SK-N-SH treated with all-trans-retinoic acid at 6 μM for 48 hours (cell line): ENCODE results near the gene ANKRD36B.
"Not testable (repeated sequence)": the region's sequence is repeated elsewhere in the genome, so short reads cannot be mapped to it uniquely, and the experiment has no call there.

Source experiments
- ATAC-seq: fragments of 200-7000 bp; cut with Tn5 transposase; 3 replicates; pipeline ENCODE4 v1.9.1; 2020; ENCODE audit warnings: mild to moderate bottlenecking, moderate library complexity
- BACH2 ChIP-seq: fragments of 250-450 bp; sonication (Bioruptor Pico); IDR thresholded peaks from 2 replicates; pipeline ENCODE4 v1.9.0; 2021; ENCODE audit warnings: mild to moderate bottlenecking, borderline replicate concordance
- ESRRG ChIP-seq: fragments of 250-450 bp; sonication (Bioruptor Pico); IDR thresholded peaks from 2 replicates; pipeline ENCODE4 v1.6.1; 2021; ENCODE audit warnings: mild to moderate bottlenecking
- GLIS3 ChIP-seq: fragments of 250-450 bp; sonication (Bioruptor Pico); IDR thresholded peaks from 2 replicates; pipeline ENCODE4 v1.5.0; 2020; ENCODE audit warnings: mild to moderate bottlenecking, moderate library complexity
- RARB ChIP-seq: fragments of 250-450 bp; sonication (Bioruptor Pico); IDR thresholded peaks from 2 replicates; pipeline ENCODE4 v1.8.0; 2021; ENCODE audit warnings: mild to moderate bottlenecking, moderate library complexity
- SNAI2 ChIP-seq: fragments of 250-450 bp; sonication (Bioruptor Pico); IDR thresholded peaks from 2 replicates; pipeline ENCODE4 v1.5.0; 2020; ENCODE audit warnings: mild to moderate bottlenecking, moderate library complexity
- ZC3H10 ChIP-seq: fragments of 250-450 bp; sonication (Bioruptor Pico); IDR thresholded peaks from 2 replicates; pipeline ENCODE4 v1.5.1; 2021; ENCODE audit warnings: mild to moderate bottlenecking, moderate library complexity
- ZFP3 ChIP-seq: fragments of 250-450 bp; sonication (Bioruptor Pico); IDR thresholded peaks from 2 replicates; pipeline ENCODE4 v1.5.0; 2020; ENCODE audit warnings: mild to moderate bottlenecking, moderate library complexity
- ZFP30 ChIP-seq: fragments of 450-650 bp; formaldehyde crosslinking; IDR thresholded peaks from 2 replicates; pipeline ENCODE4 v1.5.0; 2022; ENCODE audit warnings: mild to moderate bottlenecking, moderate library complexity
- ZNF565 ChIP-seq: fragments of 450-650 bp; formaldehyde crosslinking; conservative IDR thresholded peaks from 2 replicates; pipeline ENCODE4 v1.5.0; 2020; ENCODE audit warnings: low read depth, mild to moderate bottlenecking, moderate library complexity
- ZNF8 ChIP-seq: fragments of 450-650 bp; formaldehyde crosslinking; IDR thresholded peaks from 2 replicates; pipeline ENCODE4 v1.5.0; 2020; ENCODE audit warnings: mild to moderate bottlenecking, moderate library complexity
- TF ChIP-seq, protein P1 (sequence below): fragments of 250-450 bp; sonication (Bioruptor Pico); IDR thresholded peaks from 2 replicates; pipeline ENCODE4 v1.5.1; 2021; ENCODE audit warnings: mild to moderate bottlenecking, moderate library complexity

Gene ANKRD36B

GRCh38 chr2:97589598-97590510 is at the start of gene ANKRD36B:
Gene ANKRD36B, minus strand, starts transcription at chr2:97589877. Its CDS starts 192 bp downstream, at chr2:97589685.
- ATAC-seq, result peak; percentile 92

GRCh38 chr2:97626049-97626430 is 36.4 kb upstream of the ANKRD36B start:
- not testable (repeated sequence) for ATAC-seq

DNA sequence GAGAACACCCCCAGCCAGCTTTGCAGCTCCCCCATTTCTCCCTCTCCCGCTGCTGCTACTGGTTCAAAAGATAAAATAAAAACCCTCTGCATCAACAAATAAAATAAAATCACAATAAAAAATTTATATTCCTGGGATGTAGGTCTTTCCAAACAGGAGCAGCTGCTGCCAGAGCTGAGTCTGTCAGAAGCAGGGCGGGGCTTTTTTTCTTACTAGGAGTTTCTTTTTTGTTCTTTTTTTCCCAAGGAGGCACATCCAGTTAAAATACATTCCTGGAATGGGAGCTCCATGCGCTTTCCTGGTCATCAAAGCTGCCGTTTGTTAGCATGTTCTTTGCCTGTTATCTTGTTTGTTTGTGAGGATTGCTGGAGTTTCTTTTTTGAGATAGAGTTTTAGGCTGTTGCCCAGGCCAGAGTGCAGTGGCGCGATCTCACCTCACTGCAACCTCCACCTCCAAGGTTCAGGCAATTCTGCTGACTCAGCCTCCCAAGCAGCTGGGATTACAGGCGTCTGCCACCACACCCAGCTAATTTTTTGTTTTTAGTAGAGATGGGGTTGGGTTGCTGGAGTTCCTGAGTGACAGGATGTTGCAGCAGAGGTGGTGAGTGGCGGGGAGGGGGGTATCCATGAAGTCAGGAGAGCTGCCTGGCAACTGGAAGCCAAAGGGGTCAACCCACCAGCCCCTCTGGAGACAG is 35.8 kb upstream of the ANKRD36B start:
- not testable (repeated sequence) for ATAC-seq

- not testable (repeated sequence) for ATAC-seq
- peak; percentile 87 for TF ChIP-seq ZFP3 (CRISPR knock-in tag)
Observed at GRCh38 chr2:97622976-97623375, 33.3 kb upstream of the ANKRD36B start.

DNA sequence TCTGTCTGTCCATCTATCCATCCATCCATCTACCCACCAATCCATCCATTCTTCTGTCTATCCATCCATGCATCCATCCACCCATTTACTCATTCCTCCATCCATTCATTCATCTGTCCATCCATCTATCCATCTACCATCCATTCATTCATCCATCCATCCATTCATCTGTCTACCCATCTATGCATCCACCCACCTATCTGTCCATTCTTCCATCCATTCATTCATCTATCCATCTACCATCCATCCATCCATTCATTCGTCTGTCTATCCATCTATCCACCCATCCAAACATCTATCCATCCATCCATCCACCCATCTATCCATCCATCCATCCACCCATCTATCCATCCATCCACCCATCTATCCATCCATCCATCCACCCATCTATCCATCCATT is 30.8 kb upstream of the ANKRD36B start:
- not testable (repeated sequence) for ATAC-seq

DNA sequence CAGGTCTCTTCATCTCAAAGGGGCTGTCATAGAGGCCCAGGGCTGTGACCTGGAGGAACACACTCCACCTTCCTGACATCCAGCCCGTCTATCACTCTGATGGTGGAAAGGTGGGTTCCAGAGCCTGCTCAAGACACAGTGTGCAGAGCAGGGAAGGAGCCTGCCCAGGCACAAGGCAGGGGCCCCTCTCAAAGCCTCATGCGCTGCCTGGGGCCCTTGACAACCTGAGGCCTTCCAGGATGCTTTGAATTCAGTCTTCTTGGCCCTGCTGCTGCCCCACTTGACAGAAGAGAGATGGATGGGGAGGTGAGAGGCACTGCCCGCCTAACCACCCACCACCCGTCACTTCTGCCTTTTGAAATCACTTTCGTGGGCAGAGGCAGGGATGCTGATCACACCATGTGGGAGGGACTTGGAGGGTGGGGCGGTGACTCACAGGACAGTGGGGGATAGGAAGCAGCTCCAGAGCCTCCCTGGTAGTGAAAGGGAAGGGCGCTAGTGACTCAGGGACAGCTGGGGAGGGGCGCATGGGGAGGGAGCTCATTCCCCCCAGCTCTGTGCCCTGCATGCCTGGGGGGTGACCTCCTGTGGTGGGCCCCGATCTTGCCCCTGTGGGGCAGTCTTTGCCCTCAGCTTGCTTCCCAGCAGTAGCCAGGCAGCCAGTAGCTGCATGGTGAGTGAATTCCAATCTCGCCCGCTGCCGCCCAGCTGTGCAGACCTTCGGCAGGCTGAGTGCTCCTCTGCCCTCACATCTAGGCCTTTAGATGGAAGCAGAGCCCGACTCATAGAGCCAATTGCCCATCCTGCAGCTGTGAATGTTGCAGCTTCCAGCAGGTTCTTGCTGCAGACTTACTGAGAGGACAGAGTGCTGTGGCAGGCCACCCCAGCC is 29.5 kb upstream of the ANKRD36B start:
- ATAC-seq, result peak; percentile 82

- TF ChIP-seq SNAI2 (CRISPR knock-in tag) (no peak), ZNF565 (CRISPR knock-in tag) (no peak), ZNF8 (CRISPR knock-in tag) (no peak), BACH2 (no peak), RARB (CRISPR knock-in tag) (no peak), ZC3H10 (no peak), ESRRG (CRISPR knock-in tag) (no peak), GLIS3 (no peak), ZFP30 (CRISPR knock-in tag) (no peak), ZFP3 (CRISPR knock-in tag) (no peak)
- TF ChIP-seq, protein P1, sequence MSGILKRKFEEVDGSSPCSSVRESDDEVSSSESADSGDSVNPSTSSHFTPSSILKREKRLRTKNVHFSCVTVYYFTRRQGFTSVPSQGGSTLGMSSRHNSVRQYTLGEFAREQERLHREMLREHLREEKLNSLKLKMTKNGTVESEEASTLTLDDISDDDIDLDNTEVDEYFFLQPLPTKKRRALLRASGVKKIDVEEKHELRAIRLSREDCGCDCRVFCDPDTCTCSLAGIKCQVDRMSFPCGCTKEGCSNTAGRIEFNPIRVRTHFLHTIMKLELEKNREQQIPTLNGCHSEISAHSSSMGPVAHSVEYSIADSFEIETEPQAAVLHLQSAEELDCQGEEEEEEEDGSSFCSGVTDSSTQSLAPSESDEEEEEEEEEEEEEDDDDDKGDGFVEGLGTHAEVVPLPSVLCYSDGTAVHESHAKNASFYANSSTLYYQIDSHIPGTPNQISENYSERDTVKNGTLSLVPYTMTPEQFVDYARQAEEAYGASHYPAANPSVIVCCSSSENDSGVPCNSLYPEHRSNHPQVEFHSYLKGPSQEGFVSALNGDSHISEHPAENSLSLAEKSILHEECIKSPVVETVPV (CRISPR knock-in tag), result no peak
Observed at GRCh38 chr2:97617911-97618310, 28.2 kb upstream of the ANKRD36B start.

GRCh38 chr2:97615746-97616145 is 26.1 kb upstream of the ANKRD36B start:
- not testable (repeated sequence) for ATAC-seq

More at GRCh38 chr2:97617911-97618310, 28.2 kb upstream of the ANKRD36B start:
- ATAC-seq, result no peak

- ATAC-seq, result not testable (repeated sequence)
Observed at GRCh38 chr2:97611895-97612294, 22.2 kb upstream of the ANKRD36B start.

DNA sequence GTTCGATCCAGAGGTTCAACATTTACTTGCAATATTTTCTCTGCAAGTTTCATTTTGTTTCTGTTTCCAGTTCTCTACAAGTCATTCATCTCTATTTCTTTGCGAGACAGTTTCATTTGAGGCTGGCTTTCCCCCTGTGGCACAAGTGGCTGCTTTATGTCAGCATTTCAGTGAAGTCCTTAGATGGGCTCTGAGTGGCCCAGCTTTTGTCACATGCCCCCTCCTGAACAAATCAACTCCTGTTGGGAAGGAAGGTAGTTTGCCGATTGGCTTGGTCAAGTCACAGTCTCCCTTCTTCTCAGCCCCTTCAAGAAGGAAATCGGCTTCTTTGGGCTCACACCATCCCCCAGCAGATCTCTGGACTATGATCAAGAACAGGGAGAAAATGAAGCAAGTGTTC is 19.1 kb upstream of the ANKRD36B start:
- ATAC-seq, result not testable (repeated sequence)

- not testable (repeated sequence) for ATAC-seq
Observed at GRCh38 chr2:97605524-97606339, 16.1 kb upstream of the ANKRD36B start.

DNA sequence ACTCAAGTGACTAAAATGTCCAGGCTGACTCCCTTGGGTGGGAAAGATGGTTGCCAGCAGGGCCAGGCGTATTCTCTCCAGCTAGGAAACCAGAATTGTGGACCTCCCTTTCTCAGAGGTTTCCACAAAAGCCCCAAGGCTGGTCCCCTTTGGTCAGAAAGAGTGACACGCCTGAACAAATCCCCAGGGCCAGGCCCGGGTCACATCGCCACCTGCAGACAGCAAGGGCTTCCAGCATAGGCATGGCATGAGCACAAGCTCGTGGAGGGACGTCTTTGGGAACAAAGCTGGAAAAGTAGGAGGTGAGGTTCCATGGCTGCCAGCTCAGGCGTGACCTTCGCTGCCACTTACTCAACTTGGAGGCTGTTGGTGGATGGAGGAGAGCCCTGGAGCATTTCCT is 15.4 kb upstream of the ANKRD36B start:
- ATAC-seq, result 0 out of 3 replicates have a peak, but pooled peaks have one; percentile 55

- ATAC-seq, result not testable (repeated sequence)
Observed at GRCh38 chr2:97601537-97601936, 11.9 kb upstream of the ANKRD36B start.

DNA sequence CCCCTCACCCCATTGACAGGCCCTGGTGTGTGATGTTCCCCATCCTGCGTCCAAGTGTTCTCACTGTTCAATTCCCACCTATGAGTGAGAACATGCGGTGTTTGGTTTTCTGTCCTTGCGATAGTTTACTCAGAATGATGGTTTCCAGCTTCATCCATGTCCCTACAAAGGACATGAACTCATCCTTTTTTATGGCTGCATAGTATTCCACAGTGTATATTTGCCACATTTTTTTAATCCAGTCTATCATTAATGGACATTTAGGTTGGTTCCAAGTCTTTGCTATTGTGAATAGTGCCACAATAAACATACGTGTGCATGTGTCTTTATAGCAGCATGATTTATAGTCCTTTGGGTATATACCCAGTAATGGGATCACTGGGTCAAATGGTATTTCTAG is 6.5 kb upstream of the ANKRD36B start:
- ATAC-seq, result not testable (repeated sequence)

DNA sequence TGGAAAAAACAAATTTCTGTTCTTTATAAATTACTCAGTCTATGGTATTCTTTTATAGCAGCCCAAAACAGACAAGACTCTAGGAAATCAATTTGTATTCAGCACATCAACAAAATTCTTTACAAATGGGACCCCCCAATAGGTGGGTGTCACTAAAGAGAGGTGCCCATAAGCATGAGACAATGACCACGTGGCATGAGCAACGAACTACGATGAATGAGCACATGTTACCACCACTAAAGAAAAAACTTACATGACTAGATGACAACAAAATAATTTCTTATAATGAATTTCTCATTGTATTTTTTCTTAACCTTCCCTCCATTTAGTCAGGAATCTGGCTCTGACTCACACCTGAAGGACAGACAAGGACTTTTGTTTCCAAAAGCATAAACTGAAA is 3.8 kb upstream of the ANKRD36B start:
- ATAC-seq, result not testable (repeated sequence)
